A204.1 (cell line): ENCODE data around the gene CENPE.
"Not testable (repeated sequence)": the region's sequence is repeated elsewhere in the genome, so short reads cannot be mapped to it uniquely, and the experiment has no call there.

ENCODE experiments used
- FAIRE-seq: peaks from 2 replicates; lab custom pipeline; 2012; peaks lifted over from hg19 to GRCh38; lab: Jason Lieb, UNC

CENPE gene

GRCh38 chr4:103198111-103198765, at the start of gene CENPE:
TSS of gene CENPE (minus strand) at chr4:103198343. CDS start at chr4:103198319, 24 bp downstream.
- FAIRE-seq: no peak

GRCh38 chr4:103244251-103244650, 46.1 kb upstream of the CENPE start:
- FAIRE-seq: no peak

GRCh38 chr4:103230938-103231337, 32.8 kb upstream of the CENPE start:
- FAIRE-seq: not testable (repeated sequence)

GRCh38 chr4:103223556-103223955, 25.4 kb upstream of the CENPE start:
- FAIRE-seq: not testable (repeated sequence)

- no peak for FAIRE-seq
These were observed 9.5 kb upstream of the CENPE start for GRCh38 chr4:103207673-103208072.

- peak; percentile 91 for FAIRE-seq
These were observed 6.0 kb upstream of the CENPE start for GRCh38 chr4:103204111-103204510.

GRCh38 chr4:103201724-103202123, 3.6 kb upstream of the CENPE start:
- no peak for FAIRE-seq

- no peak for FAIRE-seq
These were observed 3.1 kb upstream of the CENPE start for GRCh38 chr4:103201253-103201652.

- no peak for FAIRE-seq
These were observed 866 bp upstream of the CENPE start for GRCh38 chr4:103199009-103199408.

- no peak for FAIRE-seq
These were observed 405 bp downstream of the CENPE start for GRCh38 chr4:103197765-103198110.

- FAIRE-seq: no peak
These were observed 4.7 kb downstream of the CENPE start for GRCh38 chr4:103193457-103193856.

GRCh38 chr4:103171006-103171405, 27.1 kb downstream of the CENPE start:
- FAIRE-seq: peak; percentile 3

GRCh38 chr4:103169750-103170149, 28.4 kb downstream of the CENPE start:
- not testable (repeated sequence) for FAIRE-seq

GRCh38 chr4:103168993-103169392, 29.1 kb downstream of the CENPE start:
- FAIRE-seq: no peak

GRCh38 chr4:103162176-103162575, 36.0 kb downstream of the CENPE start:
- FAIRE-seq: no peak

- FAIRE-seq: no peak
These were observed 39.4 kb downstream of the CENPE start for GRCh38 chr4:103158760-103159159.

GRCh38 chr4:103156106-103156505, 42.0 kb downstream of the CENPE start:
- FAIRE-seq: no peak

- FAIRE-seq: no peak
These were observed 45.8 kb downstream of the CENPE start for GRCh38 chr4:103152381-103152780.

- FAIRE-seq: no peak
These were observed 47.5 kb downstream of the CENPE start for GRCh38 chr4:103150677-103151076.

GRCh38 chr4:103144926-103145325, 53.2 kb downstream of the CENPE start:
- FAIRE-seq: no peak

- no peak for FAIRE-seq
These were observed 60.7 kb downstream of the CENPE start for GRCh38 chr4:103137446-103137827.

GRCh38 chr4:103136671-103137445, 61.3 kb downstream of the CENPE start:
- no peak for FAIRE-seq

GRCh38 chr4:103129174-103129573, 69.0 kb downstream of the CENPE start:
- FAIRE-seq: no peak

- FAIRE-seq: no peak
These were observed 72.0 kb downstream of the CENPE start for GRCh38 chr4:103126126-103126525.
